Neutrophil (primary cell): ENCODE measurements around the gene TMEM132D.

Source experiments
- H3K27ac ChIP-seq: fragments of 200-600 bp; sonication (generic); 2 replicates; pipeline ENCODE4 v1.5.1; 2016; ENCODE audit warnings: mild to moderate bottlenecking, moderate library complexity
- H3K27me3 ChIP-seq: fragments of 200-600 bp; sonication (generic); 2 replicates; pipeline ENCODE4 v1.6.0; 2016; ENCODE audit warnings: mild to moderate bottlenecking
- H3K36me3 ChIP-seq: fragments of 200-600 bp; sonication (generic); 2 replicates; pipeline ENCODE4 v1.5.1; 2017
- H3K4me1 ChIP-seq, 2 experiments: fragments of 200-600 bp in 1 of 2; sonication (generic) in 1 of 2; 1 replicate in 1 of 2; 2 replicates in 1 of 2; pipeline versions ENCODE4 v1.5.1 to v1.6.1; 2013 to 2016; ENCODE audit warnings: low read depth in 1 of 2, low read length in 1 of 2, mild to moderate bottlenecking in 1 of 2, moderate library complexity in 1 of 2; ENCODE audit not compliant: control insufficient read depth in 1 of 2, insufficient read depth in 1 of 2
- H3K4me3 ChIP-seq, 2 experiments: fragments of 200-600 bp in 1 of 2; sonication (generic) in 1 of 2; 1 replicate in 1 of 2; 2 replicates in 1 of 2; pipeline ENCODE4 v1.5.1; 2013 to 2016; ENCODE audit warnings: low read depth in 1 of 2, low read length in 1 of 2, mild to moderate bottlenecking in 1 of 2, moderate library complexity in 1 of 2
- H3K9me3 ChIP-seq: fragments of 200-600 bp; sonication (generic); 2 replicates; pipeline ENCODE4 v1.5.1; 2016
- CTCF ChIP-seq: fragments of 200-600 bp; sonication (generic); IDR thresholded peaks from 2 replicates; pipeline ENCODE4 v1.5.1; 2016; ENCODE audit warnings: antibody characterized with exemption

Gene TMEM132D

GRCh38 chr12:129599406-129599805, 304.4 kb downstream of the TMEM132D start:
- H3K4me3 ChIP-seq, result no peak overlapping the region
- no peak overlapping the region for H3K27ac ChIP-seq
- H3K27me3 ChIP-seq, result no peaks in the 10 kb centered on the region
- H3K4me1 ChIP-seq, result no peaks in the 10 kb centered on the region
- TF ChIP-seq CTCF, result no peak
- H3K9me3 ChIP-seq, result no peaks in the 10 kb centered on the region
- H3K36me3 ChIP-seq, result no peaks in the 10 kb centered on the region

GRCh38 chr12:129594098-129594497, 309.7 kb downstream of the TMEM132D start:
- no peaks in the 10 kb centered on the region for H3K27me3 ChIP-seq
- H3K4me1 ChIP-seq, result no peaks in the 10 kb centered on the region
- no peaks in the 10 kb centered on the region for H3K9me3 ChIP-seq
- no peaks in the 10 kb centered on the region for H3K36me3 ChIP-seq
- no peak for TF ChIP-seq CTCF
- no peak overlapping the region for H3K27ac ChIP-seq
- H3K4me3 ChIP-seq, result no peak overlapping the region

GRCh38 chr12:129592449-129592848, 311.4 kb downstream of the TMEM132D start:
- no peak for TF ChIP-seq CTCF
- Histone ChIP-seq H3K36me3 (no peaks in the 10 kb centered on the region), H3K27me3 (no peaks in the 10 kb centered on the region), H3K4me3 (no peak overlapping the region), H3K4me1 (no peaks in the 10 kb centered on the region), H3K9me3 (no peaks in the 10 kb centered on the region), H3K27ac (no peak overlapping the region)

- H3K36me3 ChIP-seq, result no peaks in the 10 kb centered on the region
- no peak overlapping the region for H3K27ac ChIP-seq
- no peaks in the 10 kb centered on the region for H3K27me3 ChIP-seq
- no peaks in the 10 kb centered on the region for H3K4me1 ChIP-seq
- no peak overlapping the region for H3K4me3 ChIP-seq
- H3K9me3 ChIP-seq, result no peaks in the 10 kb centered on the region
- no peak for TF ChIP-seq CTCF
Measured at GRCh38 chr12:129589503-129589902, 314.3 kb downstream of the TMEM132D start.

GRCh38 chr12:129588142-129588541, 315.7 kb downstream of the TMEM132D start:
- Histone ChIP-seq H3K4me3 (no peak overlapping the region), H3K9me3 (no peaks in the 10 kb centered on the region), H3K36me3 (no peaks in the 10 kb centered on the region), H3K27ac (no peak overlapping the region), H3K4me1 (no peaks in the 10 kb centered on the region), H3K27me3 (no peaks in the 10 kb centered on the region)
- TF ChIP-seq CTCF, result no peak

- Histone ChIP-seq H3K9me3 (no peaks in the 10 kb centered on the region), H3K4me1 (no peaks in the 10 kb centered on the region), H3K4me3 (no peak overlapping the region), H3K27me3 (no peaks in the 10 kb centered on the region), H3K36me3 (no peaks in the 10 kb centered on the region), H3K27ac (no peak overlapping the region)
- no peak for TF ChIP-seq CTCF
Measured at GRCh38 chr12:129585296-129585695, 318.5 kb downstream of the TMEM132D start.
